GM12872 (cell line): ENCODE data around the gene KRTAP3-3.

Experiments used
- TF ChIP-seq, protein P1 (sequence below): IDR thresholded peaks from 3 replicates; pipeline ENCODE4 v1.5.1; 2011; ENCODE audit warnings: low read depth, mild to moderate bottlenecking, low read length, moderate library complexity; ENCODE audit not compliant: insufficient read depth

KRTAP3-3 gene

DNA sequence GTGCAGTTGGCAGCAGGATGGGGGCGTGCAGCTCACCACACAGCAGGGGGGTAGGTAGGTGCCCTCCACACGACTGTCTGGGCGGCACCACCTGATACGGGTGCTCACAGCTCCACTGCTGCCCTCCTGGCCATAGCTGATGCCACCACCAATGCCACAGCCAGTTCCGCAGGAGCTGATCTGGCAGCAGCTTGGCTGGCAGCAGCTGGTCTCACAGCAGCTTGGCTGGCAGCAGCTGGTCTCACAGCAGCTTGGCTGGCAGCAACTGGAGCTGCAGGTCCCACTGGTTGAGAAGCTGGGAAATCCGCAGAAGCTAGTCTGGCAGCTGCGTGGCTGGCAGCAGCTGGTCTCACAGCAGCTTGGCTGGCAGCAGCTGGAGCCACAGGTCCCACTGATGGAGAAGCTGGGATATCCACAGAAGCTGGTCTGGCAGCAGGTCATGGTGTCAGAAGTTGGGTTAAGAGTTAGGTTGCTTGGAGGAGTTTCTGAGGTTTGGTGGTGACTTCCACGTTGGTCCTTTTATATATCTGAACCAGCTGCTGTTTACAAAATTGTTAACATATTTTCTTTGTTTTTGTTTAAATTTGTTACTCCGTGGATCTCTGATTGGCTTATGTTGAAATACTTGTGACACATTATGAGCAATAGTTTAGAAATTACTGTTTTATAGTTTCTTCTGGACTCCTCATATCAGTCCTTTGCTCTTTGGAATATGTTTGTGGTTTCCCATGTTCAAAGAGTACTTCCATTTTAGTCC is 32.9 kb upstream of the KRTAP3-3 start, which contains the start of gene KRTAP1-5:
TSS of gene KRTAP1-5 (minus strand) at position 494 of the 757 bp plus-strand sequence. CDS start at position 441, 53 bp downstream.
- TF ChIP-seq, protein P1, sequence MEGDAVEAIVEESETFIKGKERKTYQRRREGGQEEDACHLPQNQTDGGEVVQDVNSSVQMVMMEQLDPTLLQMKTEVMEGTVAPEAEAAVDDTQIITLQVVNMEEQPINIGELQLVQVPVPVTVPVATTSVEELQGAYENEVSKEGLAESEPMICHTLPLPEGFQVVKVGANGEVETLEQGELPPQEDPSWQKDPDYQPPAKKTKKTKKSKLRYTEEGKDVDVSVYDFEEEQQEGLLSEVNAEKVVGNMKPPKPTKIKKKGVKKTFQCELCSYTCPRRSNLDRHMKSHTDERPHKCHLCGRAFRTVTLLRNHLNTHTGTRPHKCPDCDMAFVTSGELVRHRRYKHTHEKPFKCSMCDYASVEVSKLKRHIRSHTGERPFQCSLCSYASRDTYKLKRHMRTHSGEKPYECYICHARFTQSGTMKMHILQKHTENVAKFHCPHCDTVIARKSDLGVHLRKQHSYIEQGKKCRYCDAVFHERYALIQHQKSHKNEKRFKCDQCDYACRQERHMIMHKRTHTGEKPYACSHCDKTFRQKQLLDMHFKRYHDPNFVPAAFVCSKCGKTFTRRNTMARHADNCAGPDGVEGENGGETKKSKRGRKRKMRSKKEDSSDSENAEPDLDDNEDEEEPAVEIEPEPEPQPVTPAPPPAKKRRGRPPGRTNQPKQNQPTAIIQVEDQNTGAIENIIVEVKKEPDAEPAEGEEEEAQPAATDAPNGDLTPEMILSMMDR, result no peak

DNA sequence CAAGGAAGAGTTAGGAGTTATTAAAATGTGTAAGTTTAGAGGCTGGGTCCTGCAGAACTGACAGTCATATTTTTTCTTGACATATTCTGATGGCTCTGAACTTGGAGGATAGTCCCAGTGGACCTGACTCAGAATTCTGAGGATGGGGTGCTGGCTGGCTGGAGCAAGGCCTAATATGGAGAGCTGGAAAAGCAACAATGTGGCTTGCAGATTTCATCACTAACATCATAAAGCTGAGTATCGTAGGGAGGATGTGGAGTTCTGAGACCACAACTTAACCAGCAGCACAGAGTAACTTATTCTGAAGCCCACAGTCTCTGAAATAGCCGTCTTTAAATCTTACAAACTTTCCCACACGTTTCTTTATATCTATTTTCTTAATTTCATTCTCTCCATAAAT is 30.7 kb upstream of the KRTAP3-3 start:
- TF ChIP-seq, protein P1, result no peak

DNA sequence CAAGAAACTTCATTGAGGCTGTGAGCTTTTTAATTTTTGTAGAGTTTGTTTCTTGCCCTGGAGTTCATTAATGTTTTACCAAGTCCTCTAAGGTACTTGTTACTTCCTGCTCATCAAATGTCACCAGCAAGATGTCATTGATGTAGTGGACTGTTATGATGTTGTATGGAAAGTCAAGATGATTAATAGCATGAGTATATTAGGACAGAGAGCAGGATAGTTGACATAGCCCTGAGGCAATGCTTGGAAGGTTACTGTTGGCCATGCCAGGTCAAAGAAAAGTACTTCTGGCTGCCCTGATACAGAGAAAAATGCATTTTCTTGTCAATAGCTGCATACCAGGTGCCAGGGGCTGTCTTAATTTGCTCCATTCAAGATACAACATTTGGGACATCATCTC is 26.4 kb upstream of the KRTAP3-3 start:
- TF ChIP-seq, protein P1, result no peak

DNA sequence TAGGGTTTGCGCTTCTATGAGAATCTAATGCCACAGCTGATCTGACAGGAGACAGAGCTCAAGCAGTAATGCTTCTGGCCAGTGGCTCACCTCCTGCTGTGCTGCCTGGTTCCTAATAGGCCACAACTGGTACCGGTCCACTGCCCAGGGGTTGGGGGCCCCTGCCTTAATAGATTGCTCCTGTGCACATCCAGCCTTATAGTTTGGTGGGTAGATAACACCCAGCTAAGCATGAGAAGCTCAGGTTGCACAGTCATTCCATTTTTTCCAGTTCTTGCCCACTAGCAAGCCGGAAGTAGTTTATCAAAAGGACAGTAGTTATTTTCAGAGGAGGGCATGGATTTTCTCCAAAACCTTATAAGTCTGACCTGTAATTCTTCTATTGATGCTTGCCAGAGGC is 25.5 kb upstream of the KRTAP3-3 start:
- TF ChIP-seq, protein P1, result no peak

DNA sequence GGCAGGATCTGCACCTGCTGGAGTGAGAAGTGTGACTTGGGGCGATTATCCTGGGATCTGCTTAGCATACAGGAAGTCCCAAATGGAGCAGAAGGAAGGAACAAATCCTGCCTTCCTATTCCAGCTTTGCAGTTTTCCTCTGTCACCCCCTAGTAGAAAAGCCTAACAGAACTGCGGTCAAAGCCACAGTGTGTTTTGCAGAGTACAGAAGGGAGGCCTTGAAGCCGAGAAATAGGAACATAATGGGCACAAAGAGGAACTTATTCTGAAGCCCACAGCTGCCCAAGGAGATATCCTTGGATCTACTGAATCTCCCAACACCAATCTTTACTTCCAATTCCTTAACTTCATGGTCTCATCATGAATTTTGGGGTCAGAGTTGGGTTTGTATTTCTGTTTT is 24.6 kb upstream of the KRTAP3-3 start:
- TF ChIP-seq, protein P1, result no peak

DNA sequence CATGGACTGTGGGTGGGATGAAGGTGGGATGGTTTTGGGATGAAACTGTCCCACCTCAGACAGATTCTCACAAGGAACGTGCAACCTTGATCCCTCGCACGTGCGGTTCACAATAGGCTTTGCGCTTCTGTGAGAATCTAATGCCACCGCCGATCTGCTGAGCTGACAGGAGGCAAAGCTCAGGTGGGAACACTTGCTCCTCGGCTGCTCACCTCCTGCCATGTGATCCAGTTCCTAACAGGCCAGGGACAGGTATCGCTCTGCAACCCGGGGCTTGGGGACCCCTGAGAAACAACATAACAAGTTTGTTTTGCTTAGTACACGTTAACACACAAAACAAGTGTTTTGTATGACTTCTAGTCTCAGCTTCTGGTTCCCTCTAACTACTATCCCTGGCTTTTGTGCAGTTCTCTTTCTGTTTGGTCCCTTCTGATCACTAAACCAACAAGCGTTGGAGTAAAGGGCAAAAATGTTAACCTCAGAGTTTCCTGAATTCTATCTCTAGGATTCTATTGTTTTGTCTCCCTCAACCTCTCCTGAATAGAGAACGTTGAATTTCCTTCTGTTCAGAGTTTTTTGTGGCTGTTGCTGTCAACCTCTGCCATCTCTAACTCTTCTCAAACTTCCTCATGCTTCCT is 22.7 kb upstream of the KRTAP3-3 start:
- TF ChIP-seq, protein P1, result no peak

DNA sequence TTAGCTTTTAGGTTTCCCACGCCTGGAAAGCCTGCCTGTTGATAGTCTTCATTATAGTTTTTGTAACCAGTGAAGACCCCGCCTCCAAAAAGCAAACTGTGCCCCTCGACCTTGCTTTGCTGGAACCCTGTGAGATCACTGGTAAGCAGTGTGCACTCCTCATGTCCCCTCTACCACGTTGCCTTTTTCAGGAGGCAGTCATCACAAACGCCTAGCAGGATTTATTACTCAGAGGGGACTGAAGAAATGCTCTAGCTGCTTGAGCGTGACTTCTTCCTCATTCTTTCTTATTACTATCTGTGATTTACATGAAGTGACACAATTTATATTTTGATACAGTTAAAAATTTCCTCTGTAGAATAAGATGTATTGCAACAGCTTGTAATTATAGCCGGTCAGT is 21.5 kb upstream of the KRTAP3-3 start:
- TF ChIP-seq, protein P1, result no peak
